IMR-90 (cell line): Measurements from ENCODE around the gene KRTAP6-2. TPM values are rescaled to one million over a fixed set of nuclear protein-coding genes. Genes with fewer than 3 reads are reported as not detected.

ENCODE experiments used
- ATAC-seq: fragments of 200-7000 bp; cut with Tn5 transposase; 2 replicates; pipeline ENCODE4 v1.9.1; 2020; ENCODE audit warnings: low read depth, mild to moderate bottlenecking, moderate library complexity
- BruUV-seq: library from RNA; stranded (reverse); fragments of 400-500 nt; replicated peaks from 2 replicates; lab custom pipeline; 2021; lab: Mats Ljungman, UMichigan
- CTCF ChIA-PET: fragments of 300-600 bp; formaldehyde crosslinking; extraction: SDS; loops from one replicate; lab custom pipeline; 2021; ENCODE audit warnings: antibody characterized with exemption; lab: Yijun Ruan, JAX
- POLR2A ChIA-PET: fragments of 300-600 bp; sonication (Branson Sonifier 250); formaldehyde crosslinking; loops from one replicate; lab custom pipeline; 2022; ENCODE audit warnings: antibody characterized with exemption; ENCODE audit not compliant: unreplicated experiment; lab: Charles Lee
- DNase-seq: peaks from one replicate; pipeline ENCODE4 v3.0.0; 2013
- H2AFZ ChIP-seq: replicated peaks from 2 replicates; pipeline ENCODE3; 2013; ENCODE audit warnings: low read length, mild to moderate bottlenecking; ENCODE audit not compliant: poor library complexity
- H2AK5ac ChIP-seq: 2 replicates; pipeline ENCODE4 v1.6.1; 2013; ENCODE audit warnings: low read depth, low read length, inconsistent platforms
- H2AK9ac ChIP-seq: replicated peaks from 2 replicates; pipeline ENCODE3; 2013; ENCODE audit warnings: mild to moderate bottlenecking, low read depth, low read length, moderate library complexity; ENCODE audit not compliant: poor library complexity
- H2BK120ac ChIP-seq: 2 replicates; pipeline ENCODE4 v1.6.1; 2013; ENCODE audit warnings: low read depth, low read length, inconsistent platforms
- H2BK15ac ChIP-seq: 3 replicates; pipeline ENCODE4 v1.6.1; 2013; ENCODE audit warnings: low read depth, low read length, inconsistent platforms
- H2BK20ac ChIP-seq: 2 replicates; pipeline ENCODE4 v1.6.1; 2013; ENCODE audit warnings: low read depth, mild to moderate bottlenecking, inconsistent platforms, low read length, moderate library complexity
- H2BK5ac ChIP-seq: 2 replicates; pipeline ENCODE4 v1.6.1; 2013; ENCODE audit warnings: mild to moderate bottlenecking, low read depth, low read length, inconsistent platforms; ENCODE audit not compliant: poor library complexity, severe bottlenecking
- H3K14ac ChIP-seq: replicated peaks from 2 replicates; pipeline ENCODE4 v1.6.1; 2013; ENCODE audit warnings: low read depth, low read length, inconsistent platforms
- H3K18ac ChIP-seq: 2 replicates; pipeline ENCODE4 v1.6.1; 2013; ENCODE audit warnings: low read depth, low read length, control low read depth
- H3K23ac ChIP-seq: 2 replicates; pipeline ENCODE4 v1.6.1; 2013; ENCODE audit warnings: low read depth, low read length, inconsistent platforms
- H3K27ac ChIP-seq: 2 replicates; pipeline ENCODE4 v1.5.1; 2013; ENCODE audit warnings: mild to moderate bottlenecking, control low read depth, low read length; ENCODE audit not compliant: insufficient read depth
- H3K27me3 ChIP-seq: 2 replicates; pipeline ENCODE4 v1.6.1; 2013; ENCODE audit warnings: low read length; ENCODE audit not compliant: control insufficient read depth, insufficient read depth
- H3K36me3 ChIP-seq: 2 replicates; pipeline ENCODE4 v1.6.1; 2013; ENCODE audit warnings: low read length, mixed read lengths; ENCODE audit not compliant: control insufficient read depth, insufficient read depth
- H3K4ac ChIP-seq: 2 replicates; pipeline ENCODE4 v1.6.1; 2013; ENCODE audit warnings: low read depth, low read length, inconsistent platforms
- H3K4me1 ChIP-seq: 2 replicates; pipeline ENCODE4 v1.6.1; 2013; ENCODE audit warnings: low read length, mixed read lengths; ENCODE audit not compliant: control insufficient read depth, insufficient read depth
- H3K4me2 ChIP-seq: 2 replicates; pipeline ENCODE4 v1.6.1; 2013; ENCODE audit warnings: low read depth, mild to moderate bottlenecking, control low read depth, low read length, moderate library complexity
- H3K4me3 ChIP-seq: 2 replicates; pipeline ENCODE4 v1.5.1; 2013; ENCODE audit warnings: low read depth, mild to moderate bottlenecking, control low read depth, low read length, moderate library complexity; ENCODE audit not compliant: insufficient read depth
- H3K56ac ChIP-seq: 2 replicates; pipeline ENCODE4 v1.6.1; 2013; ENCODE audit warnings: low read length, inconsistent platforms; ENCODE audit not compliant: insufficient read depth; ENCODE audit errors: extremely low read depth
- H3K79me1 ChIP-seq, 2 experiments: 2 replicates each; pipeline ENCODE4 v1.6.1; 2013; ENCODE audit warnings: low read length in 2 of 2, inconsistent platforms in 1 of 2, low read depth in 1 of 2
- H3K9ac ChIP-seq: 2 replicates; pipeline ENCODE4 v1.6.1; 2013; ENCODE audit warnings: low read depth, low read length, control low read depth
- H3K9me1 ChIP-seq: 2 replicates; pipeline ENCODE4 v1.6.1; 2013; ENCODE audit warnings: low read length, inconsistent platforms; ENCODE audit not compliant: insufficient read depth
- H3K9me3 ChIP-seq: 2 replicates; pipeline ENCODE4 v1.6.1; 2013; ENCODE audit warnings: low read length; ENCODE audit not compliant: control insufficient read depth, insufficient read depth
- H4K20me1 ChIP-seq: 2 replicates; pipeline ENCODE4 v1.6.1; 2013; ENCODE audit warnings: low read length, inconsistent platforms; ENCODE audit not compliant: insufficient read depth
- H4K5ac ChIP-seq: 2 replicates; pipeline ENCODE4 v1.6.1; 2013; ENCODE audit warnings: mild to moderate bottlenecking, low read depth, low read length, control low read depth
- H4K8ac ChIP-seq, 2 experiments: 2 replicates each; pipeline ENCODE4 v1.6.1; 2013; ENCODE audit warnings: low read depth in 2 of 2, low read length in 2 of 2, control low read depth in 1 of 2, inconsistent platforms in 1 of 2
- H4K91ac ChIP-seq: 2 replicates; pipeline ENCODE4 v1.6.1; 2013; ENCODE audit warnings: low read depth, low read length, inconsistent platforms; ENCODE audit not compliant: insufficient read depth
- BHLHE40 ChIP-seq: fragments of 150-350 bp; IDR thresholded peaks from 2 replicates; pipeline ENCODE4 v1.6.1; 2016; ENCODE audit warnings: mild to moderate bottlenecking, low read depth, low read length
- CEBPB ChIP-seq: IDR thresholded peaks from 2 replicates; pipeline ENCODE4 v1.6.1; 2012; ENCODE audit warnings: low read depth, low read length, improper control_type of control experiment
- FOS ChIP-seq: fragments of 150-350 bp; IDR thresholded peaks from 2 replicates; pipeline ENCODE4 v1.6.1; 2016; ENCODE audit warnings: low read depth, low read length
- NFE2L2 ChIP-seq: fragments of 150-350 bp; IDR thresholded peaks from 2 replicates; pipeline ENCODE4 v1.6.1; 2016; ENCODE audit warnings: low read depth, mild to moderate bottlenecking, low read length
- RAD21 ChIP-seq: IDR thresholded peaks from 2 replicates; pipeline ENCODE4 v1.6.1; 2012; ENCODE audit warnings: low read length, improper control_type of control experiment
- RCOR1 ChIP-seq: IDR thresholded peaks from 2 replicates; pipeline ENCODE4 v1.6.1; 2012; ENCODE audit warnings: mild to moderate bottlenecking, low read length, improper control_type of control experiment; ENCODE audit not compliant: insufficient replicate concordance
- RFX5 ChIP-seq: IDR thresholded peaks from 2 replicates; pipeline ENCODE4 v1.8.0; 2012; ENCODE audit warnings: low read depth, mild to moderate bottlenecking, low read length, moderate library complexity
- WGBS, 2 experiments: methylation state at CpG; one replicate each; pipeline versions ENCODE4 v1.1.5 to v1.1.7; 2013; ENCODE audit warnings: missing lambda C conversion rate in 2 of 2; ENCODE audit not compliant: insufficient read length in 1 of 2; ENCODE audit errors: extremely low coverage in 2 of 2; 5-methylcytosine and 5-hydroxymethylcytosine counted together
- dilution Hi-C: fragments of 300-500 bp; cut with HindIII; formaldehyde crosslinking; loops from one replicate; pipeline ENCODE4 v1.14.3; 2018; ENCODE audit warnings: low sequenced_read_pairs; ENCODE audit not compliant: unreplicated experiment
- in situ Hi-C: fragments of 300-500 bp; cut with MboI; formaldehyde crosslinking; loops from 3 replicates; pipeline ENCODE4 v1.14.3; 2019; ENCODE audit warnings: low sequenced_read_pairs, inconsistent platforms, mixed read lengths
- intact Hi-C: fragments of 100-400 bp; cut with micrococcal nuclease; formaldehyde crosslinking; loops from 2 replicates; pipeline ENCODE4 v1.10.0; 2022
- polyA plus RNA-seq, 3 experiments: library from polyadenylated mRNA; depleted of rRNA; stranded (reverse); fragments of >200 nt; gene quantifications; 2 replicates each; pipeline ENCODE4 v1.2.3, GENCODE V29; 2012; ENCODE audit warnings: low replicate concordance in 1 of 3
- total RNA-seq: library from RNA; depleted of rRNA; stranded (reverse); fragments of >200 nt; gene quantifications from 2 replicates; pipeline ENCODE4 v1.2.3, GENCODE V29; 2012
- TF ChIP-seq, protein P1 (sequence below): fragments of 150-350 bp; IDR thresholded peaks from 2 replicates; pipeline ENCODE4 v1.6.1; 2017; ENCODE audit warnings: mild to moderate bottlenecking, antibody characterized with exemption, low read length, low read depth

The KRTAP6-2 gene
- total and polyA plus RNA-seq, 2 of the 4 experiments (the other 2 are of a cell fraction) = not detected

- no peak overlapping the region for H2BK20ac ChIP-seq
- dilution Hi-C loops (no loop called here), intact Hi-C loops (no loop called here), in situ Hi-C loops (no loop called here)
- H4K20me1 ChIP-seq = no peaks in the 10 kb centered on the region
- POLR2A ChIA-PET = no interaction called here
- no peak overlapping the region for H3K14ac ChIP-seq
- no peak overlapping the region for H3K56ac ChIP-seq
- no TSS peak for BruUV-seq
- H3K36me3 ChIP-seq = no peaks in the 10 kb centered on the region
- no peak overlapping the region for H2BK15ac ChIP-seq
- no CpG with 5 or more reads among the region's 3 CpGs for WGBS, 2 experiments
- H3K4me2 ChIP-seq = no peak overlapping the region
- H3K18ac ChIP-seq = no peak overlapping the region
- no peak overlapping the region for H2AFZ ChIP-seq
- no peak overlapping the region for H2AK5ac ChIP-seq
- H3K4ac ChIP-seq = no peak overlapping the region
- no peak overlapping the region for H4K5ac ChIP-seq
- DNase-seq = no peak
- no peak overlapping the region for H3K27ac ChIP-seq
- no peak overlapping the region for H3K9ac ChIP-seq
- no peaks in the 10 kb centered on the region for H3K27me3 ChIP-seq
- no peaks in the 10 kb centered on the region for H3K9me1 ChIP-seq
- no peak for ATAC-seq
- TF ChIP-seq, protein P1, sequence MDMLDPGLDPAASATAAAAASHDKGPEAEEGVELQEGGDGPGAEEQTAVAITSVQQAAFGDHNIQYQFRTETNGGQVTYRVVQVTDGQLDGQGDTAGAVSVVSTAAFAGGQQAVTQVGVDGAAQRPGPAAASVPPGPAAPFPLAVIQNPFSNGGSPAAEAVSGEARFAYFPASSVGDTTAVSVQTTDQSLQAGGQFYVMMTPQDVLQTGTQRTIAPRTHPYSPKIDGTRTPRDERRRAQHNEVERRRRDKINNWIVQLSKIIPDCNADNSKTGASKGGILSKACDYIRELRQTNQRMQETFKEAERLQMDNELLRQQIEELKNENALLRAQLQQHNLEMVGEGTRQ = no peak
- TF ChIP-seq NFE2L2 = no peak
- TF ChIP-seq RFX5 = no peak
- TF ChIP-seq FOS = no peak
- TF ChIP-seq CEBPB = peak; percentile 71
- no peak for TF ChIP-seq BHLHE40
- no peak for TF ChIP-seq RAD21
- TF ChIP-seq RCOR1 = no peak
- peaks cover 9% of the 10 kb centered on the region for H3K9me3 ChIP-seq
- H3K79me1 ChIP-seq = no peaks in the 10 kb centered on the region
- H3K4me3 ChIP-seq = no peak overlapping the region
- no peak overlapping the region for H4K8ac ChIP-seq
- H2AK9ac ChIP-seq = no peak overlapping the region
- H3K23ac ChIP-seq = no peak overlapping the region
- no peak overlapping the region for H2BK120ac ChIP-seq
- CTCF ChIA-PET = no interaction called here
- no peak overlapping the region for H2BK5ac ChIP-seq
- no peak overlapping the region for H4K91ac ChIP-seq
- H3K4me1 ChIP-seq = no peaks in the 10 kb centered on the region
Observed at GRCh38 chr21:30638686-30639085, 40.0 kb upstream of the KRTAP6-2 start.
